ENCODE results near the gene FOXP4. TPM values are rescaled to one million over a fixed set of nuclear protein-coding genes. Genes with fewer than 3 reads are reported as not detected.
A peak's percentile ranks its signal among the peaks of the same experiment; 100 is the strongest.

The FOXP4 gene
- total RNA-seq, 1 donor = 3.0 TPM

DNA sequence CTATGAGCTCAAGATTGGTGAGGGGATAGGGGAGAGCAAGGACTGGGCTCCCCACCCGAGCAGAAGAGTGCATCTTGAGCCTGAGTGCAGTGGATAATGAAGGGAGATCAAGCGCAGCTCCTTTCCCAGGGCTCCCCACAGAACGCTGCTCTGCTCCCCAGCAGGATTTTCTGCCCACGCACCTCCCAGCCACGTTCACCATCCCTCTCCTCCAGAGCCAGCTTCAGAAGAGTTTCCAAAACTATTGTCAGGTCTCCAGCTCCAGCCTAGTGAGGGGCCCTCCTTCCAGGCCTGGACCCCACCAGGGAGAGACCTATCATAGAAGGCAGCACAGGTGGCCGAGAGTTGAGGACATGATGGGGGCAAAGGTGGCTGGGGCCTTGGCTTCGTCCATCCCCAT, 34.5 kb downstream of the FOXP4 start:
- DNase-seq (ENCODE audit: low read depth in 2 of 3, low spot score in 2 of 3) = no peak

DNA sequence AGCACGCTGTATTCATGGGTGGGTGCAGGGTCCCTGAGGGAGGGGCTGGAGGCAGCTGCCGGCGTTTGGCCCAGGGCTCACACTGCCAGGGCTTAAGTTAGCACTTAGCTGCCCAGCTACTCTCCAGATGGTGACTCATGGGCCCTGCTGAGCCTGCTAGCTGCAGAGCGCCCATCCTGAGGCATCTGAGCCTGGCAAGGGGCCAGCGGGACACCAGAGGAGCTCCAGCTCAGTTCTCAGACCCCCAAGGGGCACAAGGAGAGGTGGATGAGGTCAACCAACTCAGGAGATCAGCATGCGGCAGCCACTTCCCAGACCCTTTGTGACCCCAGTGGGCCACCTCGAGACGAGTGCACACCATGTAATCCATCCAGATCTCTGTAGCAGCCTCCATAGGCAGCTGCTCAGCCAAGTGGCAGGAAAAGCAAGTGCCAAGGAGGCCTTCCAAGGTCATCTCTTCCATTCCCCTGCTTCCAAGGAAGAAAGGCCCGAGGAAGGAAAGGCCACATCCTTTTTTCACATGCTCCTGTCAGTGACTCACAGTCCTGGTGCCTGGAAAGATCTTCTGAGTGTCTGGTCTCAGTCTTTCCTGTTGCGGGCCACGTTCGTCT, 35.3 kb downstream of the FOXP4 start:
- no peak for DNase-seq (ENCODE audit: low read depth in 2 of 3, low spot score in 2 of 3)

DNA sequence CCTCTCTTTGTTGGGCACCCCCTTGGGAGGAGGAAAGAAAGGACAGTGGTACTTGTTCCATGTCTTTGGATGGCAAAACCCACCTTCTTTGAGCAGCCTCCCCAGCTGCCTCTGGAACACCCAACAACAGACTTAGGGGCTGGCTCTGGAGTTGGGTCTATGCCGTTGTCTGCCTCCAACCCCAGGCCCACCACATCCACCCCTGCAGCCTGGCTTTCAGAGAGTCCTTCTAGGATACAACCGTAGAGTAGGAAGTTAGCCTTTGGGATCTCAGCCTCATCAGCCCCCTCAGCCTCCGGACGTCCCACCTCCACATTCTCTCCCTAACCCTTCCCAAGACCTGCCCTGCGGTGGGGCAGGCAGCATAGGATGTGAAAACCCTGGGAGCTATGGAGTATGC, 36.4 kb downstream of the FOXP4 start:
- DNase-seq (ENCODE audit: low read depth in 2 of 3, low spot score in 2 of 3) = no peak

DNA sequence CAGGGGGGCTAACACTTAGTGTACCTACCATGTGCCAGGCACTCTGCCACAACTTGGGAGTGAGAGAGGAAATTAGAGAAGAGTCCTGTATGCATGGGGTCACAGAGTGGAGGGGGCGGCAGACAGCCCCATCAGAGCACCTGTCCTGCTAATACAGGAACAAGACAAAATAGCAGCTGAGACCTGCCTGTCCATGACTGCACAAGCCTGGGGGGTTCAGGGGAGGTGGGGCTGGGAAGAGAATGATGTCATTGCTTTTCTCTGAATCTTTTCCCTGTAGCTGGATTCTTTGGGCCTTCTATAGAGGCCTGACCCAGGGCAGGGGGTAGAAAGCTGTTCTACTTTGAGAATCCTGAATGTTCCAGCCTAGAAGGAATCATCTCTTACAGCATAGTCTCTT, 37.4 kb downstream of the FOXP4 start:
- DNase-seq (ENCODE audit: low read depth in 2 of 3, low spot score in 2 of 3) = no peak

DNA sequence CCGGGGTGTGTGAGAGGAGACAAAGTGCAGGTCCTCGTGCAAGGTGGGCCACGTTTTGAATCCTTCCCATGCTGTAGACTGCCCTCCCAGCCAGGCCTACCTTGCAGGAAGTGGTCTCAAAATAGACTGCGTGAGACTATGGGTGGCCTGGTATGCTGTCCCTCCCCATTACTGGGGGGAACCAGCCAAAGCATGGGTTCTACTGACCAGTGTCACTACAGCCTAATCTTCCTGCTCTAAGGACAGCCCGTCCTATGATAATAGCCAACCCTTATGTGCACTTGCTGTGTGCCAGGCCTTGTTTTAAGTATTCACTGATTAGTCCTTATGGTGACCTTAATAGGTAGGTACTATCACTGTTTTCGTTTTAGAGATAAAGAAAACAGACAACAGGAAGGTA, 38.0 kb downstream of the FOXP4 start:
- DNase-seq (ENCODE audit: low read depth in 2 of 3, low spot score in 2 of 3) = no peak

DNA sequence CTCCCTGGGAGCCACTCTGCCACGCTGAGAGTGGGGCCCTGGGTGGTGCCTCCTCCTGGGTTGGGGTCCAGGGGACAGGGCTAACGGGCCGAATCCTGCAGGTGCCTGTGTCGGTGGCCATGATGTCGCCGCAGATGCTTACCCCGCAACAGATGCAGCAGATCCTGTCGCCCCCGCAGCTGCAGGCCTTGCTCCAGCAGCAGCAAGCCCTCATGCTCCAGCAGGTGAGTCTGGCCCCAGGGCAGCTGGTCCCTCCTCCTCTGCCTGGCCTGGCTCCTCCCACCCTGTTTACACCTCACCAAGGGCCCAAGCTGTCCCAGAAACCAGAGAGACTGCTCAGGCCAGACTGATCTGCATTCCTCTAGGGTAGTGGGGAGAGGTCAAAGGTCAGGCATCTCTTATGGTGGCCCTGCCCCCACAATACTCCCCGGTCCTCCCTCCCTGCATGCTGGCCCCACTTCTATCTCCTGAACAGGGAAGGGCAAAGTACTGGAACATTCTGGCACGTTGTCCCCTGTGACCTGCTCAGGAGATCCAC, 38.6 kb downstream of the FOXP4 start:
- DNase-seq (ENCODE audit: low read depth in 2 of 3, low spot score in 2 of 3) = no peak

DNA sequence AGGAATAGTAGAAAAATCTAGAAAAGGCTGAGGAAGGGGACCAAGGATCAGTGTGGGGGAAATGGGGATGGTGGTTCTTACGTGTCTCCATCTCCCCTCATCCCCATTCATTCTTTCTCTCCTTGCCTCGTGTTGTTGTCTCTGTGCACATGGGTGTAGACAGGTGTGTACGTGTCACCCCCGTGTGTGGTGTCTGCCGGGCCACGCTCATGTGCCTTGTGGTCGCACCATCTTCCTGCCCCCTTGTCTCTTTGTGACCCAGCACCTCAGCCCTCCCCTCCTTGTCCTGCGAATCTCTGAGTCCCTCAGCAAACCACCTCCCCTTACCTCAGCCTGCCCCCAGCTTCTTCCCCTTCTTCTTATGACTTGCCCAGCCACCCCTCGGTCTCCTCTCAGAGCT, 39.4 kb downstream of the FOXP4 start:
- no peak for DNase-seq (ENCODE audit: low read depth in 2 of 3, low spot score in 2 of 3)

DNA sequence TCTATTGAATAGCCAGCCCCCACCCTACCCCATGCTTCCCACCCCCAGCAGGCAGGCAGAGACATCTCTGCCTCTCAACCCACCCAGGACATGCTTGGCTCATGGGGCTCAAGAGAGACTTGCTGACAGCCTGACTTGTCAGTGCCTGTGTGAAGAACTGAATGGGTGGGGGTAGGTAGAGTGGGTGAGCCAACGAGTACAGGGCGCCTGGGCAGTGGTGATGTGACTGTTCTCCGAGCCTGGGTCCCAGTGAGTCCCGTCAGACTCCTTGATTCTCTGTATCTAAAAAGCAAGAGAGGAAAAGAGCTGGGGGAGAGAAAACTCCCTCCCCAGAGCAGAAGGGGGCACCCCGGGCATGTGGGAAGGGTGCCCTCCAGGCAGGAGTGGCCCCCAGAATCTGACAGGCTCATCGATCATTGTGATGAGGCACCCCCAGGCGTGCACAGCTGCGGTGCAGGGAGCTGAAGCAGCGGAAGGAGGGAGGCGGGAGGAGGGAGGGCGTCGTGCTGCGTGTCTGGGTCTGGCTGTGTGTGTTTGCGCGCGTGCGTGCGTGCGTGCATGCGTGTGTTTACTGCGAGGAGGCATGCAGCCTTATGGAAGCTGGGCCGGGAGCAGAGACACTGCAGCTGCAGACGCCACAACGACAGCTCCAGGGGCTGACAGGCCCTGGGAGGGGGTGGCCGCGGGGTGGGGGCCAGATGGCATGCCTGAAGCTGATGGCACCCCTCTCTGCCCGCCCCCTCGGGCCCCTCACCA, 40.2 kb downstream of the FOXP4 start:
- no peak for DNase-seq (ENCODE audit: low read depth in 2 of 3, low spot score in 2 of 3)

DNA sequence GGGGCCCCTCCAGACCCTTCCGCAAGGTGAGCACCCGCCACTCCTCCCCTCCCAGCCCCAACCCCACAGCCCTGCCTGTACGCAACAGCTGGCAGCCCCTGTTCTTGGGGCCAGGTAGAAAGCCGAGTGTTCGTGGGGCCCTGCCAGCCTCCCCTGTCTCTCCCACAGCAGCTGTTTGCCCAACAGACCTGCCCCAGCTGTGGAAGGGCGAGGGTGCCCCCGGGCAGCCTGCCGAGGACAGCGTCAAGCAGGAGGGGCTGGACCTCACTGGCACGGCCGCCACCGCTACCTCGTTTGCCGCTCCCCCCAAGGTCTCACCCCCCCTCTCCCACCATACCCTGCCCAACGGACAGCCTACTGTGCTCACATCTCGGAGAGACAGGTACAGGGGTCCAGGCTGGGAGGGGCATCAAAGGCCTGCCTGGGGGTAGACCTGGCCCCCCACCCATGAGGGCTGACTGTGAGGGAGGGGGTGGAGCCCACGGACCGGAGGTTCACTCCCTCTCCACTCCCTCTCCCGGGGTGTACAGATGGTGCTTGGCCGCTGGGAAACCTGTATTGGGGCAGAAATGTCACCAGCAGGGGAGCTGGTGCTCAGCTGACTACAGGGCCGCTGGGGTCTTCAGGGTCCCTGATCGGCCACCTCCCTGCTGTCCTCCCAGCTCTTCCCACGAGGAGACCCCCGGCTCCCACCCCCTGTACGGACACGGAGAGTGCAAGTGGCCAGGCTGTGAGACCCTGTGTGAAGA, 41.1 kb downstream of the FOXP4 start:
- DNase-seq (ENCODE audit: low read depth in 2 of 3, low spot score in 2 of 3) = no peak

DNA sequence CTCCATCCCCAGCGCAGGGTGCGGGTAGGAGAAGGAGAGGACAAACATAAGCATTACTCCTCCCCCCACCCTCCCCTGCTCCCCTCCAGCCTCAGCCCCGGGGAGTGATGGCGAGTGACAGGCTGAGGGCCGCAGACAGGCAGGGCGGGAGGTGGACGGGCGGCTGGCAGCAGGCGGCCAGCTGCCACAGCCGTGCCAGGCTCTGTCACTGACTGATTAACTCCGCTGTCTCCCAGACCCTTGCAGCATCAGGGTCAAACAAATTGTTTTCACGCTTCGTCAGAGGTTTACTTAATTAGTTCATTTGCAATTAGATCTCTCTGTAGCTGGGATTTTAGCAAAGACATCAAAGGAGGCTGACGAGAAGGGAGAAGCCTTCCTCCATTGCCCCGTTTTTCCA, 41.9 kb downstream of the FOXP4 start:
- no peak for DNase-seq (ENCODE audit: low read depth in 2 of 3, low spot score in 2 of 3)

DNA sequence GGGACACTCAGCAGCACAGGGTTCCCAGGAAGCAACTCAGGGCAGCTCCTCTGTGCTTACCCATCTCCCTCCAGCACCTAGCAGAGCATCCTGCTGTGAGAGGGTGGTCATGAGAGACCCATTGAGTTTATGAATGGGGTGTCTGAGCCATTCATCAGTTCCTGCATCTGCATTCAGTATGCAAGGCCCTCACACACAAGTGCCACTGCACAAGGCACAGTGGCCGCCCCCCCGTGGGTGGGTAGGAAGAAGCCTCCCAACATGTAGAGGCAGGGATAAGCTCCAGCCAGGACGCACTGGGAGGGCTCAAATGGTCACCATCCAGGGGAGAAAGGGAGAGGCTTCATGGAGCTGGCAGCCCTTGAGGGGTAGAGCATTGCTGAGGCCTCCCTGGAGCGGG, 43.0 kb downstream of the FOXP4 start:
- no peak for DNase-seq (ENCODE audit: low read depth in 2 of 3, low spot score in 2 of 3)

DNA sequence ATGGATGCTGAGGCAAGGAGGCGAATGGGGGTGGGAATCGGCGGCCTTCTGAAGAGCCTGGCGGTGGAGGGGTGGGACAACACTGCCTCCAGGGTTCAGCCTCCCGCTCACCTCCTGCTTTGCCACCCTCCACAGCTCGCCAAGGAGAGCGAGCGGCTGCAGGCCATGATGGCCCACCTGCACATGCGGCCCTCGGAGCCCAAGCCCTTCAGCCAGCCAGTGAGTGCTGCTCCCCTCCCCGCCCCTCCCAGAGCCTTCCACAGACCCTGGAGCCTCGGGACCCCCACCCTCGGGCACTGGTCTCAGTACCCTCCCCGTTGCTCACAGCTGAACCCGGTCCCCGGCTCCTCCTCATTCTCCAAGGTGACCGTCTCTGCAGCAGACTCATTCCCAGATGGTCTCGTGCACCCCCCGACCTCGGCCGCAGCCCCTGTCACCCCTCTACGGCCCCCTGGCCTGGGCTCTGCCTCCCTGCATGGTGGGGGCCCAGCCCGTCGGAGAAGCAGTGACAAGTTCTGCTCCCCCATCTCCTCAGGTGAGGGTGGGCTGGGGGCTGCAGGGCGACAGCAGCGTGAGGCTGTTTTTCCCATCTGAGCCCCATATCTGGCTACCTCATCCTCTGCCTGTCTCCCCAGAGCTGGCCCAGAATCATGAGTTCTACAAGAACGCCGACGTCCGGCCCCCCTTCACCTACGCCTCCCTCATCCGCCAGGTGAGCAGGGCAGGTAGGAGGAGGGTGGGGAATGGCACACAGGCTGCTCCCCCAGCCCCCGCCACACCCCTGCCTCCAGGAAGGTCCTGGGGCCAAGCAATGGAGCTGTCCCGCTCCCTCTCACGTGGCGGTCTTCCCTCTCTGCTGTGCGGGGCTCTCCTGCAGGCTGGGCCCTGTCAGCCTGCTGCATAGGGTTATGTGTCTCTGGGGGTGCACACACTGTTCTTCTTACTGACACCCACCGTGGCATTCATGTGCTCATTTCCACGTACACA, 43.7 kb downstream of the FOXP4 start:
- no peak for DNase-seq (ENCODE audit: low read depth in 2 of 3, low spot score in 2 of 3)

DNA sequence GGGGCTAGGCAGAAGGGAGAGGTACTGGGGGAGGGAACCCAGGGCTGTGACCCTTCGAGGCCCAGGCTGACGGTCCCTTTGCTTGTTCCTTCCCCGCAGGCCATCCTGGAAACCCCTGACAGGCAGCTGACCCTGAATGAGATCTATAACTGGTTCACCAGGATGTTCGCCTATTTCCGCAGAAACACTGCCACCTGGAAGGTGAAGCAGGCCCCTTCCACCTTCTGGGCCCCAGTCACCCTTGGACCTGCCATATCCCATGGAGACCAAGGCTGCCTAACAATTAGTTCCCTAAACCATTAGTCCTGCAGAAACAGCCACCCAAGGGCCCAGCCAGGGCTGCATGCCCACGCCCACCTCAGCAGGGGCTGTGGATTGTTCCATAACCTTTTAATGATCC, 44.9 kb downstream of the FOXP4 start:
- no peak for DNase-seq (ENCODE audit: low read depth in 2 of 3, low spot score in 2 of 3)

DNA sequence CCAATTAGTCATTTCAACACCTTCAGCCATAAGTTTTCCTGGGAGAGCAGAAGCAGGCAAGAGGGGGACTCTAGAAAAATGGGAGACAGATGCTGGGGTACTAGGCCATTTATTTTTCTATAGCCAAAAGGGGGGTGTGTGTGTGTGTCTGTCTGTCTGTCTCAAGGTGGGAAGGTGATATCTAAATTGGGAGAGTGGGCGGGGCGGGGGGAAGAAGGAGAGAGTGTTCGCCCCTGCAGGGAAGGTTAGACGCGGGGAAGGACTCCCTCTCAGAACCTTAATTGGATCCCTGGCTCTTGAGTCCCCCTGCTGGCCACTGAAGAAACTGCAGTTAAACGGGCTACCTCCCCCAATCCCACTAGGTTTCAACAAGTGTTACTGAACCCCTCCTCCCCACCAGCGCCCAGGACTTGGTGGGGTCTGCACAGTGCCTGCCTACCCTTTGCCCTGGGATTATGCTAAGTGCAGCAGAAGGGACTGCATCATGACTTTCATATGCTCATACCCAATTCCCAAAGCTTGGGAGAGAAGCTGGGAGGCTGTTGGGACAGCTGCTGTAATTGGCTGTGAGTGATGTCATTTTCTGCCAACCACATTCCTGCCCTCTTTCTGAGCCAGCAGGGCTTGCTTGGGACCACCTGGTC, 45.8 kb downstream of the FOXP4 start:
- DNase-seq (ENCODE audit: low read depth in 2 of 3, low spot score in 2 of 3) = peak; percentile 48 to 84 (median 53)

DNA sequence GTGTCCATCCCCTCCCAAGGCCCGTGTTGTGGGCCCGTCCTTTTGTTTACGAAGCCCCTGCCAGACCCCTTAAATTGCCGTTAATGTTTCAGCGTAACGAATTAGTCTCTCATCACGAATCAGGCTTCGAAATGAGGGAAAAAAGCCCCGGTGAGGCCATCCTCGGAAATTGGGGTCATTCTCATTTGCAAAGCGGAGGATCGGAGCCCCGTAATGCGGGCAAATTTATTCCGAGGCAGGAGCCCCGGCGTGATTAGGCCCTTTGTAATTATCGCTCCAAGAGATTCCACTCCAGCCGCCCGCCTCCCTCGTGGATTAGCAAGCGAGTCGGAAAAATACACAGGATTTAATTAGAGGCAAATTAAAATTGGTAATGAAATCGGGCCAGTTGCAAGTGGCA, 47.2 kb downstream of the FOXP4 start:
- no peak for DNase-seq (ENCODE audit: low read depth in 2 of 3, low spot score in 2 of 3)

DNA sequence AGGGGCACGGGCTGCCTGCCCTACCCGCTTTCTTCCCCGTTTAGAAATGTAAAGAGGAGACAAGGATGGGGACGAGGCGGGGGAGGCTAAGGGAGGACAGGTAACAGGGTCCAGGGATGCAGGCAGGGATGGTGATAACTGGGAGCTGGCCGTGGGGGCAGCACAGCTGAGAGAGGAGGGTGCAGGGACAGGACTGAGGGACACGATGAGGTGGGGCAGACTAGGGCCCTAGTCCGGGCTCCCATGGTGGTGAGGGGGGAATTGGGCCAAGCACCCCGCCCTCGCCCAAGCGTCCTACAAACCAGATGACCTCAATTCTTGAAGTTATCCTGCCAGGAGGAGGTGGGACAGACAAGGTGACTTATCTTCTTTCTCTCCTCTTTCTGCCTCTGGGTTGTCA, 47.7 kb downstream of the FOXP4 start:
- DNase-seq (ENCODE audit: low read depth in 2 of 3, low spot score in 2 of 3) = no peak

DNA sequence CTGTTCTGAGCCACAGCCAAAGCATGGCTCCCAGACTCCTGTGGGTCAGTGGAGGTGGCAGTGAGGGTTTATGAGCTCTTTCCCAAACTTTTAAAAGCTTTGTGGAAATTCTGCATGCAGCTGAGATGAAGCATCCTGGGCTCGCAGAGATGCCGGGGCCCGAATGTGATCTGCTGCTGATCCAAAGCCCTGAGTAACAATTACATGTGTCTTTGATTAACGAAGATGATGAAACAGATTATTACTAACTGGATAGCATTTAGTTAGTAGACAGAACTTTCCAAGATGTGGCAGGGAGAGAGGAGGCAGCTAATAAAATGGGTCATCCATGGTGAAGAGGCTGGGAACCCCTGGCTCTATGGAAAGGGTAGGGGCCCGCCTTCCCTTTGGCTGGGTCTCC, 48.1 kb downstream of the FOXP4 start:
- DNase-seq (ENCODE audit: low read depth in 2 of 3, low spot score in 2 of 3) = no peak

DNA sequence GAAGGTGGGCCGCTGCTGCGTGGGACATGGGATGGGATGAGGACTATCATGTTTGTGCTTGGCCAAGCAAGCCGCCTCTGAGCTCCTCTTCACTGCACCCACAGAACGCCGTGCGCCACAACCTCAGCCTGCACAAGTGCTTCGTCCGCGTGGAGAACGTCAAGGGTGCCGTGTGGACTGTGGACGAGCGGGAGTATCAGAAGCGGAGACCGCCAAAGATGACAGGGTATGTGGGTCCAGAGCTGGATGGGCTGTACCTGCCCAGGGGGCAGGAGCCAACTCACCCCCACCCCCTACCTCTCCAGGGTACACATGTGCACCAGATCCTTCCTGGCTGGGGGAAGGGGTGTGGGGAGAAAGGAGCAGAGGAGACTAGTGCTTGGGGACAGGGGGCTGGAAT, 48.6 kb downstream of the FOXP4 start:
- DNase-seq (ENCODE audit: low read depth in 2 of 3, low spot score in 2 of 3) = no peak

DNA sequence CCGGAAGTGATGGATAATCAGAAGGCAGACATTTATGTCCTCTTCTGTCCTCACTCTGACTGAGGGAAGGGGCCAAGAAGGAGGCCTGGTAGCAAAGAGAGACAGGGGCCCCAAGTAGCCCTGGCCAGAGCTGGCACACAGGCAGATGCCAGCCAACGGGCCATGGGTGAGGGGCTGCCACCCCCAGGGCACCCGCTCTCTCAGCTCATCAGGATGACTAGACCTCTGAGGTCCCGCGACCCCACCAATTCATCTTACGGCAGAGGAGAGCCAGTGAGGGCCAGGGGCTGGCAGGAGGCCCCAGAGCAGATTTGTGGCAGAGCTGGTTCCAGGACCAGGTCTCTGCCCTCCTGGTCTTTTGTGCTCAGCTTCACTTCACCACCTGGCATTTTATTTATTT, 49.0 kb downstream of the FOXP4 start:
- DNase-seq (ENCODE audit: low read depth in 2 of 3, low spot score in 2 of 3) = no peak

DNA sequence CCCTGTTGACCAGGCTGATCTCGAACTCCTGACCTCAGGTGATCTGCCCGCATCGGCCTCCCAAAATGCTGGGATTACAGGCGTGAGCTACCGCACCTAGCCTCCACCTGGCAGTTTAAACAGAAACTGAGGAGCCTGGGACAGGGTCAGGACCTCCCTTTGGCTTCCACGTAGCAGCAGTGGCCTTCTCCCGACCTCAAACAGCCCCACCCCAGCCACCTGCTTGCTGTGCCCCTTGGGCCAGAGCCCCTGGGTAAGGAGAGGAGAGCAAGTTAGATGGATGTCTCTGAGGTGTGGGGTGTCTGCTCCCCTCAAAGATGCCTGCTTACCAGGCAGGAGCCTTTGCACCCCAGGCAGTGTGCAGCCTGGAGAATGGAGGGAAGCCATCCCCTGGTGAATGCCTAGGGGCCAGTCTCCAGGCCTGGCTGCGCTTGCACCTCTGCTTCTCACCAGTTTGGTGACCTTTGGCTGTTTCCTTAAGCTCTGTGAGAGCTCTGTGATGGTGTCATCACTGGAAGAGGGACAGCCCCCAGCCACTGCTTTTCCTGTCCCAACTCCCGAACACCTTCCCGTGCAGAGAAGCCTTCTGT, 50.0 kb downstream of the FOXP4 start:
- DNase-seq (ENCODE audit: low read depth in 2 of 3, low spot score in 2 of 3) = no peak
